Peyer's patch (tissue), 4 donors: ENCODE measurements around the gene TEAD1. TPM values are rescaled to one million over a fixed set of nuclear protein-coding genes. Genes with fewer than 3 reads are reported as not detected.
A peak's percentile ranks its signal among the peaks of the same experiment; 100 is the strongest.

Experiments
- DNase-seq, 3 donors: peaks; one replicate each; pipeline ENCODE4 v3.0.0-alpha.2; 2017 to 2019
- H3K27ac ChIP-seq, 4 donors: fragments of 200-600 bp; sonication (generic); one replicate each; pipeline ENCODE4 v1.5.1; 2016 to 2019
- H3K27me3 ChIP-seq, 2 donors: fragments of 200-600 bp; sonication (generic); one replicate each; pipeline ENCODE4 v1.5.1; 2019
- H3K36me3 ChIP-seq, 3 donors: fragments of 200-600 bp; sonication (generic); one replicate each; pipeline ENCODE4 v1.5.1; 2016 to 2019
- H3K4me1 ChIP-seq, 4 donors: fragments of 200-600 bp; sonication (generic); one replicate each; pipeline ENCODE4 v1.5.1; 2016 to 2019
- H3K4me3 ChIP-seq, 4 donors: fragments of 200-600 bp; sonication (generic); 1 replicate in 3 of 4; 2 replicates in 1 of 4; pipeline ENCODE4 v1.5.1; 2016 to 2019; ENCODE audit warnings: mild to moderate bottlenecking in 1 of 4
- H3K9me3 ChIP-seq, 4 donors: fragments of 200-600 bp; sonication (generic); one replicate each; pipeline ENCODE4 v1.5.1; 2016 to 2019; ENCODE audit warnings: mild to moderate bottlenecking in 1 of 4
- CTCF ChIP-seq, 6 experiments: fragments of 450-650 bp in 4 of 6; fragments of 200-600 bp in 2 of 6; sonication (generic) in 1 of 6; IDR thresholded peaks; one replicate each; pipeline ENCODE4 v1.5.1; 2017 to 2019; ENCODE audit warnings: antibody characterized with exemption in 6 of 6, mild to moderate bottlenecking in 3 of 6, moderate library complexity in 1 of 6
- POLR2A ChIP-seq, 2 donors: fragments of 450-650 bp; IDR thresholded peaks; one replicate each; pipeline ENCODE4 v1.5.1; 2017; ENCODE audit warnings: antibody characterized with exemption in 2 of 2, mild to moderate bottlenecking in 2 of 2, moderate library complexity in 2 of 2
- total RNA-seq, 4 donors: library from RNA; depleted of rRNA; stranded (reverse); fragments of >200 nt; gene quantifications; one replicate each; pipeline ENCODE4 v1.1.0, GENCODE V29; 2016

TEAD1 gene
- total RNA-seq, 4 donors from 2014 or later: 34.5 to 125 (median 65.1) TPM

GRCh38 chr11:12725055-12725862 lies 51.0 kb downstream of the TEAD1 start:
- DNase-seq: no peak
- Histone ChIP-seq H3K4me1 (peaks cover 0 to 33% (median 0%) of the 10 kb centered on the region in 4 donors), H3K36me3 (no peaks in the 10 kb centered on the region), H3K4me3 (no peak overlapping the region), H3K9me3 (no peaks in the 10 kb centered on the region), H3K27me3 (no peaks in the 10 kb centered on the region), H3K27ac (peak overlapping the region in 3 of 4 donors; percentile 70 to 84 (median 73))
- TF ChIP-seq CTCF (IDR thresholded peaks at IDR 0.05) (no peak), POLR2A (IDR thresholded peaks at IDR 0.05) (no peak)

GRCh38 chr11:12725863-12726682 lies 51.9 kb downstream of the TEAD1 start:
- Histone ChIP-seq H3K4me1 (peaks cover 0 to 33% (median 0%) of the 10 kb centered on the region in 4 donors), H3K4me3 (no peak overlapping the region), H3K27ac (no peak overlapping the region), H3K36me3 (no peaks in the 10 kb centered on the region), H3K27me3 (no peaks in the 10 kb centered on the region), H3K9me3 (no peaks in the 10 kb centered on the region)
- TF ChIP-seq POLR2A (IDR thresholded peaks at IDR 0.05): no peak
- TF ChIP-seq CTCF (IDR thresholded peaks at IDR 0.05): no peak
- no peak for DNase-seq

GRCh38 chr11:12727563-12728211 lies 53.5 kb downstream of the TEAD1 start:
- H3K36me3 ChIP-seq: no peaks in the 10 kb centered on the region
- H3K27me3 ChIP-seq: no peaks in the 10 kb centered on the region
- DNase-seq: no peak
- no peak for TF ChIP-seq CTCF (IDR thresholded peaks at IDR 0.05)
- TF ChIP-seq POLR2A (IDR thresholded peaks at IDR 0.05): no peak
- no peak overlapping the region for H3K27ac ChIP-seq
- H3K9me3 ChIP-seq: no peaks in the 10 kb centered on the region
- peaks cover 0 to 33% (median 0%) of the 10 kb centered on the region in 4 donors for H3K4me1 ChIP-seq
- no peak overlapping the region for H3K4me3 ChIP-seq

GRCh38 chr11:12728417-12728816 lies 54.2 kb downstream of the TEAD1 start:
- TF ChIP-seq POLR2A (IDR thresholded peaks at IDR 0.05): no peak
- no peak overlapping the region for H3K4me3 ChIP-seq
- H3K36me3 ChIP-seq: no peaks in the 10 kb centered on the region
- H3K27ac ChIP-seq: no peak overlapping the region
- no peaks in the 10 kb centered on the region for H3K27me3 ChIP-seq
- peaks cover 0 to 31% (median 0%) of the 10 kb centered on the region in 4 donors for H3K4me1 ChIP-seq
- no peak for DNase-seq
- H3K9me3 ChIP-seq: no peaks in the 10 kb centered on the region

- no peaks in the 10 kb centered on the region for H3K9me3 ChIP-seq
- H3K27me3 ChIP-seq: no peaks in the 10 kb centered on the region
- no peaks in the 10 kb centered on the region for H3K36me3 ChIP-seq
- DNase-seq: no peak
- no peak overlapping the region for H3K4me3 ChIP-seq
- peaks cover 0 to 16% (median 0%) of the 10 kb centered on the region in 4 donors for H3K4me1 ChIP-seq
- TF ChIP-seq CTCF (IDR thresholded peaks at IDR 0.05) (no peak), POLR2A (IDR thresholded peaks at IDR 0.05) (no peak)
- no peak overlapping the region for H3K27ac ChIP-seq
Observed at GRCh38 chr11:12729941-12730340, 55.7 kb downstream of the TEAD1 start.
